NCI-H146 treated with DMSO at 0.1 percent for 48 hours (cell line): Measurements from ENCODE around the gene SETBP1.

Source experiments
- DNase-seq: peaks from one replicate; lab custom pipeline; 2025; ENCODE audit not compliant: unreplicated experiment; lab: John Stamatoyannopoulos, UW

SETBP1 gene

GRCh38 chr18:44957025-44957424 is 276.3 kb downstream of the SETBP1 start:
- no peak for DNase-seq

GRCh38 chr18:44957461-44957860 is 276.8 kb downstream of the SETBP1 start:
- DNase-seq = no peak

GRCh38 chr18:44958040-44958439 is 277.4 kb downstream of the SETBP1 start:
- DNase-seq = no peak

GRCh38 chr18:44958455-44958854 is 277.8 kb downstream of the SETBP1 start:
- DNase-seq = no peak

GRCh38 chr18:44959013-44959412 is 278.3 kb downstream of the SETBP1 start:
- no peak for DNase-seq

- DNase-seq = no peak
Observed at GRCh38 chr18:44960580-44960979, 279.9 kb downstream of the SETBP1 start.

GRCh38 chr18:44961288-44961995 is 280.8 kb downstream of the SETBP1 start:
- DNase-seq = no peak

GRCh38 chr18:44967599-44967998 is 286.9 kb downstream of the SETBP1 start:
- DNase-seq = no peak

GRCh38 chr18:44968336-44968735 is 287.6 kb downstream of the SETBP1 start:
- DNase-seq = no peak

GRCh38 chr18:44969214-44969795 is 288.6 kb downstream of the SETBP1 start:
- DNase-seq = no peak

- DNase-seq = no peak
Observed at GRCh38 chr18:44973282-44973681, 292.6 kb downstream of the SETBP1 start.

GRCh38 chr18:44974174-44974573 is 293.5 kb downstream of the SETBP1 start:
- DNase-seq = no peak

GRCh38 chr18:44977856-44978255 is 297.2 kb downstream of the SETBP1 start:
- no peak for DNase-seq

- DNase-seq = no peak
Observed at GRCh38 chr18:44979748-44980147, 299.1 kb downstream of the SETBP1 start.

- DNase-seq = no peak
Observed at GRCh38 chr18:44981121-44981520, 300.4 kb downstream of the SETBP1 start.

- no peak for DNase-seq
Observed at GRCh38 chr18:44986933-44987332, 306.2 kb downstream of the SETBP1 start.

- DNase-seq = no peak
Observed at GRCh38 chr18:44987371-44987770, 306.7 kb downstream of the SETBP1 start.

GRCh38 chr18:44988821-44989587 is 308.3 kb downstream of the SETBP1 start:
- DNase-seq = no peak

- no peak for DNase-seq
Observed at GRCh38 chr18:44996261-44996660, 315.6 kb downstream of the SETBP1 start.

- no peak for DNase-seq
Observed at GRCh38 chr18:44997174-44997573, 316.5 kb downstream of the SETBP1 start.

GRCh38 chr18:44998360-44998759 is 317.7 kb downstream of the SETBP1 start:
- DNase-seq = no peak

- DNase-seq = no peak
Observed at GRCh38 chr18:45004546-45005080, 323.9 kb downstream of the SETBP1 start.
